PC-9 (cell line): ENCODE data around the gene COL23A1.

ENCODE experiments used
- EZH2 ChIP-seq: fragments of 200-600 bp; sonication (generic); IDR thresholded peaks from 2 replicates; pipeline ENCODE4 v1.8.0; 2017; ENCODE audit warnings: antibody characterized with exemption, low read depth
- TF ChIP-seq, protein P1 (sequence below): fragments of 200-600 bp; sonication (generic); conservative IDR thresholded peaks from 2 replicates; pipeline ENCODE4 v1.6.1; 2017; ENCODE audit warnings: mixed run types, antibody characterized with exemption, mild to moderate bottlenecking, moderate library complexity

DNA sequence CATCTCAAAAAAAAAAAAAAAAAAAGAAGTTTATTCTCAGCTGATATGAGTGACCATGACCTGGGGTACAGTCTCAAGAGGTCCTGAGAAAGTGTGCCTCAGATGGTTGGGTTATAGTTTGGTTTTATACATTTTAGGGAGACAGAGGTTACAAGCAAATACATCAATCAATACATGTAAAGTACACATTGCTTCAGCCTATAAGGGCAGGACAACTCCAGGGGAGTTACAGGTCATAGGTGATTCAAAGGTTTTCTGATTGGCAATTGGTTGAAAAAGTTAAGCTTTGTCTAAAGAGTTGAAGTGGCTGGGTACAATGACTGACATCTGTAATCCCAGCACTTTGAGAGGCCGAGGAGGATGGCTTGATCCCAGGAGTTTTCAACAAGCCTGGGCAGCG is 400.8 kb downstream of the COL23A1 start:
- TF ChIP-seq, protein P1, sequence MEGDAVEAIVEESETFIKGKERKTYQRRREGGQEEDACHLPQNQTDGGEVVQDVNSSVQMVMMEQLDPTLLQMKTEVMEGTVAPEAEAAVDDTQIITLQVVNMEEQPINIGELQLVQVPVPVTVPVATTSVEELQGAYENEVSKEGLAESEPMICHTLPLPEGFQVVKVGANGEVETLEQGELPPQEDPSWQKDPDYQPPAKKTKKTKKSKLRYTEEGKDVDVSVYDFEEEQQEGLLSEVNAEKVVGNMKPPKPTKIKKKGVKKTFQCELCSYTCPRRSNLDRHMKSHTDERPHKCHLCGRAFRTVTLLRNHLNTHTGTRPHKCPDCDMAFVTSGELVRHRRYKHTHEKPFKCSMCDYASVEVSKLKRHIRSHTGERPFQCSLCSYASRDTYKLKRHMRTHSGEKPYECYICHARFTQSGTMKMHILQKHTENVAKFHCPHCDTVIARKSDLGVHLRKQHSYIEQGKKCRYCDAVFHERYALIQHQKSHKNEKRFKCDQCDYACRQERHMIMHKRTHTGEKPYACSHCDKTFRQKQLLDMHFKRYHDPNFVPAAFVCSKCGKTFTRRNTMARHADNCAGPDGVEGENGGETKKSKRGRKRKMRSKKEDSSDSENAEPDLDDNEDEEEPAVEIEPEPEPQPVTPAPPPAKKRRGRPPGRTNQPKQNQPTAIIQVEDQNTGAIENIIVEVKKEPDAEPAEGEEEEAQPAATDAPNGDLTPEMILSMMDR = no peak
- TF ChIP-seq EZH2 = no peak
